GM21825 (cell line): ENCODE results near the gene TMEM244.
"Not testable (repeated sequence)": the region's sequence is repeated elsewhere in the genome, so short reads cannot be mapped to it uniquely, and the experiment has no call there.

Experiments
- ATAC-seq: cut with Tn5 transposase; IDR thresholded peaks from one replicate; pipeline ENCODE4 v1.9.1; 2021; ENCODE audit warnings: mild to moderate bottlenecking, moderate library complexity; ENCODE audit not compliant: unreplicated experiment

TMEM244 gene

GRCh38 chr6:129871221-129871620 is 10.1 kb upstream of the TMEM244 start:
- no peak for ATAC-seq

GRCh38 chr6:129867403-129867802 is 6.3 kb upstream of the TMEM244 start:
- no peak for ATAC-seq

GRCh38 chr6:129866688-129867087 is 5.6 kb upstream of the TMEM244 start:
- no peak for ATAC-seq

GRCh38 chr6:129866256-129866655 is 5.1 kb upstream of the TMEM244 start:
- ATAC-seq = no peak

- ATAC-seq = no peak
Measured at GRCh38 chr6:129865013-129865412, 3.9 kb upstream of the TMEM244 start.

GRCh38 chr6:129863664-129864063 is 2.5 kb upstream of the TMEM244 start:
- ATAC-seq = no peak

- no peak for ATAC-seq
Measured at GRCh38 chr6:129859524-129859923, 1.6 kb downstream of the TMEM244 start.

- ATAC-seq = no peak
Measured at GRCh38 chr6:129857838-129858237, 3.3 kb downstream of the TMEM244 start.

- ATAC-seq = no peak
Measured at GRCh38 chr6:129853996-129854711, 7.0 kb downstream of the TMEM244 start.

- ATAC-seq = no peak
Measured at GRCh38 chr6:129852257-129852858, 8.8 kb downstream of the TMEM244 start.

- ATAC-seq = no peak
Measured at GRCh38 chr6:129849456-129849855, 11.7 kb downstream of the TMEM244 start.

GRCh38 chr6:129846761-129847160 is 14.4 kb downstream of the TMEM244 start:
- no peak for ATAC-seq

GRCh38 chr6:129845696-129846095 is 15.4 kb downstream of the TMEM244 start:
- no peak for ATAC-seq

- no peak for ATAC-seq
Measured at GRCh38 chr6:129844118-129844891, 16.8 kb downstream of the TMEM244 start.

GRCh38 chr6:129843573-129843972 is 17.5 kb downstream of the TMEM244 start:
- ATAC-seq = no peak

GRCh38 chr6:129842881-129843409 is 18.2 kb downstream of the TMEM244 start:
- no peak for ATAC-seq

GRCh38 chr6:129842137-129842536 is 19.0 kb downstream of the TMEM244 start:
- no peak for ATAC-seq

- not testable (repeated sequence) for ATAC-seq
Measured at GRCh38 chr6:129839562-129839961, 21.6 kb downstream of the TMEM244 start.

GRCh38 chr6:129835691-129836090 is 25.4 kb downstream of the TMEM244 start:
- ATAC-seq = no peak

GRCh38 chr6:129832299-129832698 is 28.8 kb downstream of the TMEM244 start:
- no peak for ATAC-seq

GRCh38 chr6:129828229-129828628 is 32.9 kb downstream of the TMEM244 start:
- ATAC-seq = no peak

- ATAC-seq = no peak
Measured at GRCh38 chr6:129818251-129818650, 42.9 kb downstream of the TMEM244 start.
